ENCODE results near the gene TP53INP2. TPM values are rescaled to one million over a fixed set of nuclear protein-coding genes. Genes with fewer than 3 reads are reported as not detected.

TP53INP2 gene
- total and polyA plus RNA-seq, 2 of the 13 experiments (the other 11 are each of a cell fraction or from before 2014, with no cell fraction given), result 5.2 to 18.8 TPM

DNA sequence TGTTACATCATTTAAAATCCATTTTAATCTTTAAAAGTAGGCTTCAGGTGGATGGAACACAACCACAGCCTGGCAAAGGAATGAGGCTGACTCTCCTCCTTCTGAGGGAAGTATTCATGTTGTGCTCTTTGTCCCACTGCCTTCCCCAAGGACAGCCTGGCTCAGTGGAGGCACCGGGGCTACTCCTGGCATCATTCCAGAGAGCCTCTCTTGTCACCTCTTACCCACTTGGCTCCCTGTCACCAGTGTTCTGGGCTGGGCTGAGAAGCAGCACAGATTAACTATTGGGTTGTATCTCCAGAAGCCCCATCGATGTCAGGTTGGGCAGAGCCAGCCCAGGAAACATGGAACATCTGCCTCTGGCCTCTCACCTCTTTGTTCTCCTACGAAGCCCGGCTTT is 10.7 kb upstream of the TP53INP2 start:
- peak; percentile 24 for ATAC-seq
- intact Hi-C loops (cut with micrococcal nuclease; ENCODE audit: unreplicated experiment), result no loop called here
- TF ChIP-seq ZNF574 (CRISPR knock-in tag; IDR thresholded peaks at IDR 0.05), result 0 out of 2 replicates have a peak, but pooled peaks have one; percentile 14
- no peak for TF ChIP-seq ZNF44 (CRISPR knock-in tag; IDR thresholded peaks at IDR 0.05)
- peak; percentile 91 for TF ChIP-seq PPARG (CRISPR knock-in tag; conservative IDR thresholded peaks at IDR 0.05)
- TF ChIP-seq MED1 (CRISPR knock-in tag; IDR thresholded peaks at IDR 0.05), result 0 out of 2 replicates have a peak, but pooled peaks have one; percentile 29
- no peak for TF ChIP-seq ARID4A (CRISPR knock-in tag; IDR thresholded peaks at IDR 0.05; ENCODE audit: borderline replicate concordance)
- TF ChIP-seq RXRB (CRISPR knock-in tag; IDR thresholded peaks at IDR 0.05; ENCODE audit: borderline replicate concordance), result peak; percentile 85
- 0 out of 2 replicates have a peak, but pooled peaks have one; percentile 23 for TF ChIP-seq SALL1 (CRISPR knock-in tag; IDR thresholded peaks at IDR 0.05)
- TF ChIP-seq FOSL2 (CRISPR knock-in tag; IDR thresholded peaks at IDR 0.05), result 0 out of 2 replicates have a peak, but pooled peaks have one; percentile 9
- peak; percentile 15; the same call in 1 of the 2 replicates for TF ChIP-seq GATAD2A (CRISPR knock-in tag; IDR thresholded peaks at IDR 0.05)
- 0 out of 2 replicates have a peak, but pooled peaks have one; percentile 39 for TF ChIP-seq NRL (CRISPR knock-in tag; IDR thresholded peaks at IDR 0.05; ENCODE audit: borderline replicate concordance)
- TF ChIP-seq, protein P1, sequence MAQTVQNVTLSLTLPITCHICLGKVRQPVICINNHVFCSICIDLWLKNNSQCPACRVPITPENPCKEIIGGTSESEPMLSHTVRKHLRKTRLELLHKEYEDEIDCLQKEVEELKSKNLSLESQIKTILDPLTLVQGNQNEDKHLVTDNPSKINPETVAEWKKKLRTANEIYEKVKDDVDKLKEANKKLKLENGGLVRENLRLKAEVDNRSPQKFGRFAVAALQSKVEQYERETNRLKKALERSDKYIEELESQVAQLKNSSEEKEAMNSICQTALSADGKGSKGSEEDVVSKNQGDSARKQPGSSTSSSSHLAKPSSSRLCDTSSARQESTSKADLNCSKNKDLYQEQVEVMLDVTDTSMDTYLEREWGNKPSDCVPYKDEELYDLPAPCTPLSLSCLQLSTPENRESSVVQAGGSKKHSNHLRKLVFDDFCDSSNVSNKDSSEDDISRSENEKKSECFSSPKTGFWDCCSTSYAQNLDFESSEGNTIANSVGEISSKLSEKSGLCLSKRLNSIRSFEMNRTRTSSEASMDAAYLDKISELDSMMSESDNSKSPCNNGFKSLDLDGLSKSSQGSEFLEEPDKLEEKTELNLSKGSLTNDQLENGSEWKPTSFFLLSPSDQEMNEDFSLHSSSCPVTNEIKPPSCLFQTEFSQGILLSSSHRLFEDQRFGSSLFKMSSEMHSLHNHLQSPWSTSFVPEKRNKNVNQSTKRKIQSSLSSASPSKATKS (CRISPR knock-in tag; IDR thresholded peaks at IDR 0.05), result no peak
- peak; percentile 43; the same call in 1 of the 2 replicates for TF ChIP-seq RXRA (CRISPR knock-in tag; IDR thresholded peaks at IDR 0.05)

More for the DNA sequence above, 10.7 kb upstream of the TP53INP2 start:
- no peak for FAIRE-seq
- WGBS (ENCODE audit: low lambda C conversion rate), result 3% methylated on average over 4 of the region's 4 CpGs
- H3K9ac ChIP-seq (ENCODE audit: insufficient read depth, low read depth, low read length), result no peak overlapping the region
- peak overlapping the region; percentile 54 for H3K4me2 ChIP-seq (ENCODE audit: low read depth, low read length)
- no peak overlapping the region for H2AFZ ChIP-seq (ENCODE audit: low read length)
- peaks cover under 1 to 12% of the 10 kb centered on the region in 2 experiments; a peak in 2 of 5 replicates for H3K27me3 ChIP-seq (ENCODE audit: control insufficient read depth in 1 of 2, insufficient read depth in 2 of 2, low read length in 2 of 2)
- H4K20me1 ChIP-seq (ENCODE audit: insufficient read depth, low read length), result no peaks in the 10 kb centered on the region
- no peak for DNase-seq (ENCODE audit: low spot score)
- POLR2A ChIA-PET, result interaction anchor here (2.7 kb wide), 1 partner anchor 10 kb away, joined by 15 read pairs; the partner anchor contains the start of gene TP53INP2
- H3K9me3 ChIP-seq (ENCODE audit: low read length), result no peaks in the 10 kb centered on the region
- no peak overlapping the region; a peak in 1 of 6 replicates for H3K4me3 ChIP-seq (replicated peaks in 1 of 3; ENCODE audit: insufficient read depth in 1 of 3, low read depth in 2 of 3, low read length in 3 of 3)
- CTCF ChIA-PET (ENCODE audit: low intra/inter-chr PET ratio, low total read pairs), result no interaction called here
- H3K4me1 ChIP-seq (ENCODE audit: insufficient read depth, low read length), result peaks cover 12% of the 10 kb centered on the region
- BruUV-seq (replicated peaks), result no TSS peak
- no peak overlapping the region for H3K27ac ChIP-seq (ENCODE audit: extremely low read length, insufficient read depth, low read length)
- no peaks in the 10 kb centered on the region for H3K79me2 ChIP-seq (ENCODE audit: insufficient read depth, low read length)
- in situ Hi-C loops (cut with HindIII; ENCODE audit: extremely low pct_ligation_motif_present, low pct_unique_long_range_greater_than_20kb), result no loop called here
- H3K36me3 ChIP-seq (replicated peaks in 1 of 2; ENCODE audit: control insufficient read depth in 1 of 2, insufficient read depth in 2 of 2, low read length in 2 of 2), result no peaks in the 10 kb centered on the region
